Fibroblast of skin of scalp (primary cell): ENCODE data around the gene CABP1.
A peak's percentile ranks its signal among the peaks of the same experiment; 100 is the strongest.

Source experiments
- DNase-seq: peaks from one replicate; pipeline ENCODE4 v3.0.0-alpha.2; 2013

CABP1 gene

GRCh38 chr12:120631097-120631496 is 9.3 kb upstream of the CABP1 start:
- no peak for DNase-seq

DNA sequence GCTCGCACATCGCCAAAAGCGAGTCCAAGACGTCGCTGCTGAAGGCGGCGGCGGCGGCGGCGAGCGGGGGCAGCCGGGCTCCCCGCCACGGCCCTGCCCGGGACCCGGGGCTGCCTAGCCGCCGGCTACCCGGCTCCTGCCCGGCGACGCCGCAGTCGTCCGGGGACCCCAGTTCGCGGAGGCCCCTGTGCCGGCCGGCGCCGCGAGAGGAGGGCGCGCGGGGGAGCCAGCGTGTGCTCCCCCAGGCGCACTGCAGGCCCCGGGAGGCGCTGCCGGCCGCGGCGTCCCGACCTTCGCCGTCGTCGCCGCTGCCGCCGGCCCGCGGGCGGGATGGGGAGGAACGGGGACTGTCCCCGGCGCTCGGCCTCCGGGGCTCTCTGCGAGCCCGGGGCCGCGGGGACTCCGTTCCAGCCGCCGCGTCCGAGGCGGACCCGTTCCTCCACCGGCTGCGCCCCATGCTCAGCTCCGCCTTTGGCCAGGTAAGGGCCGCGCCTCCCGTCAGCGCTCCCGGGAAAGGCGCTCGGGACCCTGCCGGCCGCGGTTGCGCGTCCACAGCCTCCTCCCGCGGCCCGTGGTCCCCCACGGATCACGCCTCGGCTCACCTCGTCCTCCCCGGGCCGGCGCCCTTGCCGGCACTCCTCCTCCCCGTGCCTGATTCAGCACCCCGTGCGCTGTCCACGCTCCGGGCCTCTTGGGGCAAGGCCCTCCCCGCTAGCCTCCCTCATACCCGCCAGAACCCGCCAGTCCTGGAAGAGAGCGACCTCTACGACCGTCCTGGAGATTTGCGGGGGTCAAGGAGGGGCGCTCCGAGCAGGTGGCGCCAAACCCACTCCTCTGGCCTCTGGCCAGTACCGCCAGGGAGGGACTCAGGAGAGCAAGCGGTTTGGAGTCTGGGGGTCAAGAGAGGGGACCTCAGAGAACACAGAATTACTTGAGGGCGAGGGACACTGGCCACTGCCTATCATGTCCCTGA is 721 bp downstream of the CABP1 start:
- DNase-seq: peak; percentile 42

DNA sequence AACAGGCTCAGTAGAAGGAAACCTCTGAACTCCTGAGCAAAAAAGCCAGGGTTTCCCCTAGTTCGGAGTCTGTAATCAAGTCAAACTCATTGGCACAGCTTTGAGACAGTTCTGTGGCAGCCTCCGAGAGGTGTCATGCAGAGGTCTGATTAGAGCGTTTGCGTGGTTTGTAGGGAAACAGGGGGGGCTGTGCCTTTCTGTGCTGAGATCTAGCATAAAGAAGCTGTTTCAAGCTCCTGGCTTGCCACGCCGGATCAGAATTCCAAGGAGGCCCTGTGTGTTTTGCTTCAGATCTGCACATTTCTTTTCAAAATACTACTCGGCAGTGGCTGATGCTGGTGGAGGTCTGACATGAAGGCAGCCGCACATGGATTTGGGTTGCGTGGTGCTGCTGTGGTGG is 1.7 kb downstream of the CABP1 start:
- DNase-seq: no peak

- DNase-seq: no peak
These were observed 2.4 kb downstream of the CABP1 start for GRCh38 chr12:120642826-120643225.

DNA sequence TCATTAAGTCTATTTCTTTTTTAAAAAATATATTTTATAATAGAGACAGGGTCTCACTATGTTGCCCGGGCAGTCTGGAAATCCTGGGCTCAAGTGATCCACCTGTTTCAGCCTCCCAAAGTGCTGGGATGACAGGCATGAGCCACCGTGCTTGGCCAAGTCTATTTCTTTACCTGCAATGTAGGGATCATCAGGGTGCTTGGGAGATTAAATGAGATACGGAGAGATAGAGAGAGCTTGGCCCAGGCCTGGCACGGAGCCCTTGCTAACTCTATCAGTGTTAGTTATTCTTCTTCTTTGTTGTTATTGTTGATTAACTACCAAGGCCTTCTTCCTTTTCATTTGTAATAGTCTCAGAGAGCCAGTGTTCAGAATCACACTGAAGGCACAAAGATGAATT is 3.1 kb downstream of the CABP1 start:
- no peak for DNase-seq

GRCh38 chr12:120646044-120646443 is 5.6 kb downstream of the CABP1 start:
- DNase-seq: no peak

GRCh38 chr12:120647375-120647755 is 6.9 kb downstream of the CABP1 start:
- no peak for DNase-seq

DNA sequence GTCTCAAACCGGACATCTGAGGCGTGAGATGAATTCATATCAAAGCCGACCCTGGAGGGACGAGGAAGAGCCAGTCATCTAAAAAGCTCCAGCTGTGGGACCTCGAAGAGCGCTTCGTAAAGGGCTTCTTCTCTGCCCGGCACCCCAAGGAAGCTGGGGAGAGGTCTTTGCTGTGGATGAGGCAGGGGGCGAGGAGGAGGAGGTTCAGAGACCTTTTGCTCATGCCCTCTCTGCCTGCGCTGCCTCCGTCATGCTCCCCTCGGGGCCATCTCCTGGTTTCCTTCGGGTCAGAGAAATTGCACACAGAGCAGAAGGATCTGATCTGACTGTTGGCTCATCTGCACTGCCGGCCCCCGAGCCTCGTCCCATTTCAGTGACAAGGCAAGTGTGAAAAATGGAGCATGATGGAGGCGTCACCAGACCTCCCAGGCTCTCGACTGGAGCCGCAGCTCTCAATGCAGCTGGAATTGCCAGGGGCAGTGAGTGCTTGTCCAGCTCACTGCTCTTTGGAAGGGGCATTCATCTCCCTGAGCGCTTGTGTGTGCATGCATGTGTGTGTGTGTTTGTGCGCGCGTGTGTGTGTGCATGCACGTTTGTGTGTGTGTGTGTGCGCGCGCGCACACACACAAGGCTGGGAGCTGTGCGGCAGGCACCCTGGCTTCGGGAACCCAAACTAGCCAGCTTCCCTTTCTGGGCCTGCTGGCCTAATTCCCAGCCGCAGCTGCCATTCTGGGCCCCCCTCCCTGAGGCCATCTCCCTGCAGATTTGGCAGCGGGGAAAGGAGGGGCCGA is 9.2 kb downstream of the CABP1 start:
- peak; percentile 12 for DNase-seq

DNA sequence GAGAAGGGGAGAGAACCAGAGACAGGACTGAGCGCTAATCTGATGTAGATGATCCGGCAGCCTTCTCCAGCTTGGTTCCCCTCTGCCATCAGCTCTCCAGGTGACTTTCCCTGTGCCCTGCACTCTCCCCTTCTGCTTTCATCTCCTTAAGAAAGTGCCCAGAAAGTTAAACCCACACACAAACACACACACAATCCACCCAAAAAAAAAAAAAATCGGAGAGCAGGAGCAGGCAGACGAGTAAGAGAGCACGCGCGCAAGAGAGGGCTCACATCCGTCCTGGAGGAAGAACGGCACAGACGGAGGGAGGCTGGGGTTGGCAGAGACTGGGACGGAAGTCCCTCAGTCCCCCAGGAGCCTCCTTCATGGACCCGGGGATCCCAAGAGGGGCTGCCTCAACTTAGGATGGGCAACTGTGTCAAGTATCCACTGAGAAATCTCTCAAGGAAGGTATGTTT is 9.8 kb downstream of the CABP1 start:
- no peak for DNase-seq

DNA sequence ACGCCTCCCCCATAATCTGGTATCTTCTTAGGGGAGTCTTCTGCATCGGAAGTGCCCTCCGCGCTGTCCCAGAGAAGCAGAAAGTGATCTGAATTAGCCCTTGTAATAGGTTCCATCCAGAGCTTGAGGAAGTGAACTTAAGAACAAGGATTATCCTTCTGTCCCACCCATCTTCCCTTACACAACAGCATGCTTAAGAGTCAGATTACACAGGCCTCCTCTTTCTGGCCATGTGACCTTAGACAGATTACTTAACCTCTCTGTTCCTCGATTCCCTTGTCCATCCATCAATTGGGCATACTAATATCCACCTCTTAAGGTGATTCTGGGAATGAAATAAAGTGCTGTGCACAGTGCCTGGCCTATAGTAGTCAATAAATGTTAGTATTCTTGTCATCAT is 11.4 kb downstream of the CABP1 start:
- DNase-seq: no peak

DNA sequence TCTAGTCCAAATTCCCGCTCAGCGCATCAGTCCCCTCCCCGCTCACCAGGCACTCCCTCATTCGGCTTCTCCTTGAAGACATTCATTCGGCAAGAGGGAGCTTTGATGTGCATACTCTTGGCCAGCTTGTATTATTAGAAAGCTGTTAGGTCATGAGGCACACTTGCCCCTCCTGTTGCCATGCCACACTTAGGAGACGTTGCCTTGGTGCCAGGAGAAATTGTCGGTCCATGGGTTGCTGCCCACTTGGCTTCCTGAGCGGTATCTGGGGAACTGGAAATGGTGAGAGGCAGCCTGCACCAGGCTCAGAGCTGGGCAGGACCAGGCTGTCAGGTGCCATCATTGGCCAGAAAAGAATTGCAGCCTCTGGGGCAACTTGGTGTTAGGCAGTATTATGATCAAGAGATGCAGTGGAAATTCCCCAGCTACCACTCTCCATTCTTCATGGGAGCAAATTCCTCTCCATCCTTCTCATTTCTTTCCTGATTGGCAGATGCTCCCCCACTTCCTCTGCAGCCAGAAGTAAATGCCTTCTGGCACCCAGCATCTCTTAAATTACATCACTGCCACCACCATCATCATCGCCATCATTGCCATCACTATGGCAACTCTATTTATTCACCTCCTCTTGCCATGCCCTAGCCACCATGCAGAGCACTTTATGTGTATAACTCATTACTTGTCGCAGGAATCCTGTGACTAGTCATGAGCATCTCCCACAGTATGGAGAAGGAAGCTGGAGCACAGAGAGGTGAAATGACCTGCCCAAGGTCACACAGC is 12.4 kb downstream of the CABP1 start:
- no peak for DNase-seq

DNA sequence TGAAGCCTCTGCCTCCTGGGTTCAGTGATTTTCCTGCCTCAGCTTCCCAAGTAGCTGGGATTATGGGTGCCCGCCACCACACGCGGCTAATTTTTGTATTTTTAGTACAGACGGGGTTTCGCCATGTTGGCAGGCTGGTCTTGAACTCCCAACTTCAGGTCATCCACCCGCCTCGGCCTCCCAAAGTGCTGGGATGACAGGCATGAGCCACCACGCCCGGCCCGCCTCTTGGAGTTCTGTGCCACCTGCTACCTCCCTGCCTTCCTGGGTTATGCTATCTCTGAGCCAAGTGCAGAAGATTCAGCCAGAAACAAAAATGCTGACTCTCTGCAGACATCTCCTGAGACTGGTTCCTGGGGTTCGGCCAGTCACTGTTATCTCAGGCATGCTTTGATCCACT is 13.2 kb downstream of the CABP1 start:
- DNase-seq: no peak

- DNase-seq: no peak
These were observed 14.2 kb downstream of the CABP1 start for GRCh38 chr12:120654656-120655055.

DNA sequence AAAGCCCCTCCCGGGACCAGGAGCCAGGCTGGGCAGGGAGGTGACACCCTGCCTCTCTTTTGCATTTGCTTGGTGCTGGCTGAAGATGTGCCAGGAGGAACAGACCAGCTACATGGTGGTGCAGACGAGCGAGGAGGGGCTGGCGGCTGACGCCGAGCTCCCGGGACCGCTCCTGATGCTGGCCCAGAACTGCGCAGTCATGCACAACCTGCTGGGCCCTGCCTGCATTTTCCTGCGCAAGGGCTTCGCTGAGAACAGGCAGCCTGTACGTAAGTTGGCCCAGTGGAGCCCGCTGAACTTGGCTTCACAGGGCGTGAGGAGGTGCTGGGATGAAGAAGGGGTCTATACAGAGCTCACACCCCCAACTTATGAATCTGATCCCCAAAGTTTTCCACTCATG is 15.6 kb downstream of the CABP1 start:
- DNase-seq: no peak

DNA sequence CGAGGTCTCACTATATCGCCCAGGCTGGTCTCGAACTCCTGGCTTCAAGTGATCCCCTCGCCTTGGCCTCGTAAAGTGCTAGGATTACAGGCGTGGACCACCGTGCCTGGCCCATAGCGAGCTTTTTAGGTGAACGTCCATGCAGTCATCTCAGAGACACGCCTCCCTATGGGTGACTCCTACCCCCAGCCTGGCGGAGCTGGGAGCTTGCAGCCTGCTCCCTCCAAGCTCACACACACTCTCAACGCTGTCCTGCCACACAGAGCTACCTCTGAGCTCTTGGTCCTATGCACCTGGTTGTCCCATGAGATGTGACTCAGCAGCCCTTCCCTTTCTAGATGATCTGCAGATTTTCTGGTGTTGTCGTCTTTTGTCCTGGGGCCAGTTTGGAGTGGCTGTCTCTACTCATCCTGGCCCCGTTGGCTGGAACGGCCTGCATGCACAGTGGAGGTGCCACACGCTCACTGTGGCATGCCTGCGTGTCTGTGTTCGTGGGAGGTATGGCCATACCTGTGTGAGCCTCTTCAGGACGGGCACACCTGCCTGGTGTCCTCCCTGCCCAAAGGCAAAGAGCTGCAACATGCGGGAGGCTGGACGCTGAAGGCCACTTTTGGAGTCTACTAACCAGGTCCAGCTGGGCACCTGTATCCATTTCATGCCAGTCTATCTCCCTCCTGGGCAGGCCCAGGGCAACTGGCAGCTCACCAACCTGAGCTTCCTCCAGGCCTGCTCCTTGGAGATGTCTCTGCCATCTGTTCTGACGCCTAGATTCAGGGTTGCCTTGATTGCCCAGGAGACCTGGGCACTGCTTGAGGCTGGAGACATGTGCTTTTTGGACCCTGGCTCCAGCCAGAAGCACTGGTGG is 18.1 kb downstream of the CABP1 start:
- no peak for DNase-seq

- no peak for DNase-seq
These were observed 18.7 kb downstream of the CABP1 start for GRCh38 chr12:120659151-120659525.

- no peak for DNase-seq
These were observed 21.0 kb downstream of the CABP1 start for GRCh38 chr12:120661432-120661831.

DNA sequence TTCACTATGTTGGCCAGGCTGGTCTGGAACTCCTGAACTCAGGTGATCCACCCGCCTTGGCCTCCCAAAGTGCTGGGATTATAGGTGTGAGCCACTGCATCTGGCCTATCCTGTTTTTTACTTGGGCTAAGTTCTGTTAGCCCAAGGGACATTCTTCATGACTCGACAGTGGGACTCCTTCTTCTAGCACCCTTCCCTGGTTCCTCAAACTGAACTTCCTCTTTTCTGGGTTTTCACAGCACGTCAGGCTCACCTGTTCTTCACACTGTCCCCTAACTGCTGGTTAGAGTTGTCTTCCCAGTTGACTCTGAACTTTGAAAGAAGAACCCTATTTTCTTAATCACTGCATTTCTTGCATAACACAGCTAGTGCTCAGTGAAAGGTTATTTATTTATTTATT is 22.5 kb downstream of the CABP1 start:
- DNase-seq: no peak

DNA sequence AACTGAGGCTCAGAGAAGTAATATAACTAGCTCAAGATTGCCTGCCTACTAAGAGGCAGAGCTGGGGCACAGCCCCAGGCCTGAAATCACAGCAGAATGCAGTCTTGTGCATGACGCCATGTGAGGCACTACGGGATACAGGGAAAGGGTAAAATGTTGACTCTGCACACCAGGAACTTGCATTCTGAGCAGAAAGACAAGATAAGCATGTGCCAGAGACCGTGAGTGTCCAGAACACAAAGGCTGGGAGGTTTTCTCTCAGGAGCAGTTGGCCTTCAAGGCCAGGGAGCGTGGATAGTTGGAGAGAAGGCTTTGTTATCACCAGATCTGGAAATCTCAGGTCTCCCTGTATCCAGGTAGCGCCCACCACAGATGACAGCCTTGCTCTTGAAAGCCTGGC is 23.3 kb downstream of the CABP1 start:
- DNase-seq: no peak

DNA sequence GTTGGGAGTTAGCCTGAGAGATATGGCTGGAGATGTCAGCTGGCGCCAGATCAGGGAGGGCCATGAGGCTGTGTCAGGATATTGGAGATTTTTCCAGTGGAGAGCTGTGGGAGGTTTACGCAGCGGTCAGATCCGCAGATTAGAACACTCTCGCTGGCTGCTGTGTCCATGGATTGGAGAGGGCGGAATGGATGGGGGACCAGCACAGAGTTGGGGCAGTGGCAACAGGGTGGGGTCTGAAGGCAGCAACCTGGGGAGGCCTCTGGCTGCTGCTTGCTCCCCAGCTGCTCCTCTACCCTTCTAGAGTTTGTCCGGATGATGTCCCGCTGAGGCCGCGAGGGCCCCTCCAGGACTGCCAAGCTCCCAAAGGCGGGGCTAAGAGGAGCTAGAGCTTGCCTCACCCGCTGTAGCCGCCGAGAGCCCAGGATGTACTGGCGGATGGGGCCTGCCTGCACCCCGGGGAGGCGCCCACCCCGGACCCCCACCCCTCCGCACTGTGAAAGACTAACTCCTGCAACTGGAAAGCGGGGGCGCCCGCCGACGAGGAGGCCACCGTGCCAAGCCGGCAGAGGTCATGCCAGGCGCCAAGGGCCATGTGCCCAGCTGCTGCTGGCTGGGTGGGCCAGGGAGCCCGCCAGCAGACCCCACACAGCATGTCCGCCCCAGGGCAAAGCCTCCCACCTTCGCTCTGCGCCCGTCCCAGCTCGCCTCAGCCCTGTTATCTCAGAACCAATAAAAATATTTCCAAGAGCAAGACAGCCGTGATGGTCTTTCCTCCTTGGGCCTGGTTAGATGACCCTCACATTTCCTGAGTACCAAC is 26.4 kb downstream of the CABP1 start:
- DNase-seq: no peak
